H1 (cell line): ENCODE results near the gene TP73. TPM values are rescaled to one million over a fixed set of nuclear protein-coding genes. Genes with fewer than 3 reads are reported as not detected.

Experiments used
- CTCF ChIA-PET: fragments of 300-600 bp; sonication (Branson Sonifier 250); formaldehyde crosslinking; loops from one replicate; lab custom pipeline; 2021; ENCODE audit not compliant: partially characterized antibody; lab: Charles Lee
- POLR2A ChIA-PET: fragments of 300-600 bp; sonication (Branson Sonifier 250); formaldehyde crosslinking; loops from one replicate; lab custom pipeline; 2021; ENCODE audit warnings: inconsistent platforms; ENCODE audit not compliant: partially characterized antibody; lab: Charles Lee
- DNase-seq, 2 experiments: peaks; one replicate each; pipeline versions ENCODE4 v3.0.0 to v3.0.0-alpha.2; 2010 to 2022; ENCODE audit warnings: low spot score in 2 of 2, low read depth in 1 of 2, mixed read lengths in 1 of 2
- FAIRE-seq: peaks from 2 replicates; lab custom pipeline; 2011; peaks lifted over from hg19 to GRCh38; lab: Jason Lieb, UNC
- H2AFZ ChIP-seq: 2 replicates; pipeline ENCODE4 v1.8.1; 2012; ENCODE audit warnings: low read length, inconsistent platforms
- H2AK5ac ChIP-seq: 2 replicates; pipeline ENCODE4 v1.6.1; 2013; ENCODE audit warnings: low read depth, low read length
- H2BK120ac ChIP-seq: replicated peaks from 2 replicates; pipeline ENCODE3; 2013; ENCODE audit warnings: low read depth, low read length, inconsistent platforms
- H2BK12ac ChIP-seq: 2 replicates; pipeline ENCODE4 v1.6.1; 2013; ENCODE audit warnings: low read depth, low read length
- H2BK15ac ChIP-seq: 2 replicates; pipeline ENCODE4 v1.6.1; 2013; ENCODE audit warnings: low read length
- H2BK20ac ChIP-seq: 2 replicates; pipeline ENCODE4 v1.6.1; 2013; ENCODE audit warnings: low read length
- H2BK5ac ChIP-seq: 2 replicates; pipeline ENCODE4 v1.6.1; 2013; ENCODE audit warnings: low read depth, low read length
- H3K14ac ChIP-seq: 2 replicates; pipeline ENCODE4 v1.6.1; 2013; ENCODE audit warnings: inconsistent platforms; ENCODE audit not compliant: insufficient read length
- H3K18ac ChIP-seq: 2 replicates; pipeline ENCODE4 v1.6.1; 2013; ENCODE audit warnings: low read length; ENCODE audit errors: extremely low read depth
- H3K23ac ChIP-seq: 2 replicates; pipeline ENCODE4 v1.6.1; 2013; ENCODE audit warnings: inconsistent platforms; ENCODE audit not compliant: insufficient read length
- H3K23me2 ChIP-seq: 2 replicates; pipeline ENCODE4 v1.6.1; 2013; ENCODE audit warnings: low read depth, low read length
- H3K27ac ChIP-seq: 2 replicates; pipeline ENCODE4 v1.6.1; 2011; ENCODE audit warnings: low read depth, low read length, inconsistent platforms
- H3K27me3 ChIP-seq, 4 experiments: replicated peaks in 1 of 4; 1 replicate in 1 of 4; 2 replicates in 3 of 4; pipeline versions ENCODE4 v1.6.1 to v1.8.1; 2011 to 2013; ENCODE audit warnings: low read length in 3 of 4, mild to moderate bottlenecking in 3 of 4, inconsistent platforms in 2 of 4, mixed read lengths in 2 of 4, moderate library complexity in 1 of 4; ENCODE audit not compliant: control insufficient read depth in 3 of 4, insufficient read depth in 3 of 4; ENCODE audit errors: extremely low read depth in 1 of 4
- H3K36me3 ChIP-seq, 4 experiments: 2 replicates each; pipeline versions ENCODE4 v1.6.1 to v1.8.1; 2011 to 2013; ENCODE audit warnings: mild to moderate bottlenecking in 4 of 4, low read length in 3 of 4, moderate library complexity in 2 of 4, control low read depth in 1 of 4, inconsistent platforms in 1 of 4; ENCODE audit not compliant: insufficient read depth in 4 of 4, control insufficient read depth in 2 of 4
- H3K4ac ChIP-seq: replicated peaks from 2 replicates; pipeline ENCODE3; 2013; ENCODE audit warnings: low read length, low read depth, mixed read lengths, inconsistent platforms; ENCODE audit not compliant: insufficient read length
- H3K4me1 ChIP-seq, 4 experiments: replicated peaks in 1 of 4; 1 replicate in 1 of 4; 2 replicates in 3 of 4; pipeline versions ENCODE4 v1.6.1 to v1.8.1; 2011 to 2013; ENCODE audit warnings: low read length in 3 of 4, inconsistent platforms in 2 of 4, mixed read lengths in 1 of 4; ENCODE audit not compliant: insufficient read depth in 4 of 4, control insufficient read depth in 3 of 4
- H3K4me2 ChIP-seq, 2 experiments: 2 replicates each; pipeline versions ENCODE4 v1.6.1 to v1.8.1; 2011 to 2013; ENCODE audit warnings: low read depth in 2 of 2, low read length in 2 of 2, control low read depth in 1 of 2, inconsistent platforms in 1 of 2, mild to moderate bottlenecking in 1 of 2; ENCODE audit not compliant: insufficient read depth in 1 of 2
- H3K4me3 ChIP-seq, 4 experiments: fragments of 200-600, 300-600 bp in 1 of 4; sonication (generic), shearing (Covaris generic), sonication (Bioruptor Twin) in 1 of 4; 2 replicates each; pipeline versions ENCODE4 v1.5.1 to v1.8.1; 2011 to 2016; ENCODE audit warnings: low read length in 4 of 4, low read depth in 3 of 4, control low read depth in 2 of 4, inconsistent platforms in 2 of 4, mild to moderate bottlenecking in 2 of 4, mixed read lengths in 1 of 4, moderate library complexity in 1 of 4; ENCODE audit not compliant: insufficient read depth in 2 of 4; ENCODE audit errors: extremely low read depth in 1 of 4
- H3K56ac ChIP-seq: replicated peaks from 2 replicates; pipeline ENCODE3; 2013; ENCODE audit warnings: low read depth, mild to moderate bottlenecking, mixed read lengths, low read length, inconsistent platforms; ENCODE audit not compliant: insufficient read length
- H3K79me1 ChIP-seq: 2 replicates; pipeline ENCODE4 v1.6.1; 2013; ENCODE audit warnings: low read depth, low read length, control low read depth
- H3K79me2 ChIP-seq, 2 experiments: 2 replicates each; pipeline versions ENCODE4 v1.6.1 to v1.8.1; 2012 to 2013; ENCODE audit warnings: low read length in 2 of 2, mild to moderate bottlenecking in 2 of 2, inconsistent platforms in 1 of 2; ENCODE audit not compliant: insufficient read depth in 2 of 2, control insufficient read depth in 1 of 2
- H3K9ac ChIP-seq, 4 experiments: replicated peaks in 1 of 4; 1 replicate in 1 of 4; 2 replicates in 3 of 4; pipeline versions ENCODE4 v1.6.1 to v1.8.1; 2011 to 2013; ENCODE audit warnings: low read depth in 3 of 4, low read length in 3 of 4, control low read depth in 2 of 4, mild to moderate bottlenecking in 2 of 4, moderate library complexity in 2 of 4, inconsistent platforms in 1 of 4; ENCODE audit errors: extremely low read depth in 1 of 4
- H3K9me3 ChIP-seq, 2 experiments: 2 replicates each; pipeline versions ENCODE4 v1.6.1 to v1.8.1; 2012 to 2013; ENCODE audit warnings: mild to moderate bottlenecking in 2 of 2, moderate library complexity in 2 of 2, control low read depth in 1 of 2, inconsistent platforms in 1 of 2, low read depth in 1 of 2, low read length in 1 of 2, mixed read lengths in 1 of 2; ENCODE audit not compliant: insufficient read depth in 2 of 2
- H4K20me1 ChIP-seq, 2 experiments: replicated peaks in 1 of 2; 2 replicates each; pipeline versions ENCODE3 to v1.8.1; 2011 to 2013; ENCODE audit warnings: inconsistent platforms in 2 of 2, low read length in 2 of 2, mild to moderate bottlenecking in 1 of 2; ENCODE audit not compliant: insufficient read depth in 2 of 2, control insufficient read depth in 1 of 2
- H4K5ac ChIP-seq: 2 replicates; pipeline ENCODE4 v1.6.1; 2013; ENCODE audit warnings: low read length, low read depth, mixed read lengths, inconsistent platforms; ENCODE audit not compliant: insufficient read length
- H4K8ac ChIP-seq: 2 replicates; pipeline ENCODE4 v1.8.0; 2013; ENCODE audit warnings: mild to moderate bottlenecking, moderate library complexity, low read length, inconsistent platforms; ENCODE audit not compliant: insufficient read depth; ENCODE audit errors: extremely low read depth
- H4K91ac ChIP-seq: replicated peaks from 2 replicates; pipeline ENCODE3; 2013; ENCODE audit warnings: low read length, mixed read lengths, inconsistent platforms; ENCODE audit not compliant: insufficient read length
- CBX5 ChIP-seq: fragments of 300-800, 300-1000 bp; sonication (generic); IDR thresholded peaks from 2 replicates; pipeline ENCODE4 v1.7.1; 2016; ENCODE audit warnings: antibody characterized with exemption, low read length, low read depth
- CEBPB ChIP-seq: IDR thresholded peaks from 2 replicates; pipeline ENCODE4 v1.6.1; 2012; ENCODE audit warnings: low read depth, low read length
- JUND ChIP-seq: IDR thresholded peaks from 2 replicates; pipeline ENCODE4 v1.6.1; 2011; ENCODE audit warnings: mild to moderate bottlenecking, improper control_type of control experiment, low read length
- RFX5 ChIP-seq: IDR thresholded peaks from 2 replicates; pipeline ENCODE4 v1.6.1; 2011; ENCODE audit warnings: low read depth, low read length, improper control_type of control experiment, borderline replicate concordance
- SIN3A ChIP-seq, 2 experiments: IDR thresholded peaks in 1 of 2; conservative IDR thresholded peaks in 1 of 2; 2 replicates each; pipeline ENCODE4 v1.6.1; 2011 to 2012; ENCODE audit warnings: low read length in 2 of 2, improper control_type of control experiment in 1 of 2, low read depth in 1 of 2, mild to moderate bottlenecking in 1 of 2
- SP1 ChIP-seq: IDR thresholded peaks from 2 replicates; pipeline ENCODE4 v1.6.1; 2011; ENCODE audit warnings: low read depth, low read length
- SUZ12 ChIP-seq: fragments of 200-600 bp; sonication (generic); IDR thresholded peaks from 2 replicates; pipeline ENCODE4 v1.6.1; 2012; ENCODE audit warnings: mild to moderate bottlenecking, inconsistent platforms, low read length, moderate library complexity, mixed read lengths
- TAF1 ChIP-seq: IDR thresholded peaks from 2 replicates; pipeline ENCODE4 v1.6.1; 2011; ENCODE audit warnings: mild to moderate bottlenecking, low read depth, low read length
- WGBS, 2 experiments: shearing (Covaris generic) in 1 of 2; methylation state at CpG; one replicate each; pipeline versions ENCODE4 v1.1.6 to v1.1.7; 2013 to 2015; ENCODE audit warnings: low lambda C conversion rate in 2 of 2, mixed read lengths in 2 of 2, inconsistent platforms in 1 of 2, low coverage in 1 of 2, missing lambda C conversion rate in 1 of 2; ENCODE audit not compliant: insufficient replicate concordance in 2 of 2, insufficient coverage in 1 of 2, insufficient read length in 1 of 2; ENCODE audit errors: extremely low coverage in 1 of 2, missing lambda C conversion rate in 1 of 2; 5-methylcytosine and 5-hydroxymethylcytosine counted together
- polyA plus RNA-seq, 7 experiments: library from polyadenylated mRNA; depleted of rRNA in 3 of 7; stranded (reverse) in 5 of 7; unstranded in 2 of 7; fragments of >200 nt in 5 of 7; fragments of 200-250 nt in 2 of 7; gene quantifications; 1 replicate in 5 of 7; 2 replicates in 1 of 7; 4 replicates in 1 of 7; pipeline versions ENCODE4 v1.2.1 to v1.2.3, GENCODE V29; 2011 to 2013; ENCODE audit warnings: missing spikeins in 2 of 7, mixed read lengths in 2 of 7
- total RNA-seq: library from RNA; stranded (reverse); fragmentation: NEBNext Ultra II Directional; extraction: Animal tissue kit (Norgen Biotek cat#: 25700); gene quantifications from 2 replicates; pipeline ENCODE4 v1.2.1, GENCODE V29; 2021

The TP73 gene
- total and polyA plus RNA-seq, 2 of the 8 experiments (the other 6 are each of a cell fraction or from before 2014, with no cell fraction given), result 2.6 to 3.1 TPM

- no peak overlapping the region for H3K23ac ChIP-seq
- H3K79me1 ChIP-seq, result peaks cover 11% of the 10 kb centered on the region
- no peak overlapping the region for H4K91ac ChIP-seq
- DNase-seq (no peak), FAIRE-seq (no peak)
- H3K4me1 ChIP-seq, result peaks cover 0 to 3% (median under 1%) of the 10 kb centered on the region in 4 experiments; a peak in 4 of 7 replicates
- H3K4me2 ChIP-seq, result no peak overlapping the region
- no peak overlapping the region for H3K14ac ChIP-seq
- WGBS, 2 experiments, result 93% methylated on average over 9 of the region's 9 CpGs; no CpG with 5 or more reads in 1 of the 2 experiments
- no peak overlapping the region for H2AK5ac ChIP-seq
- H2BK15ac ChIP-seq, result no peak overlapping the region
- peaks cover 15 to 59% (median 51%) of the 10 kb centered on the region in 4 experiments for H3K36me3 ChIP-seq
- ChIA-PET POLR2A (interaction anchor here (1.0 to 1.2 kb wide), 3 partner anchors 13 to 60 kb away, joined by 3 read pairs; no protein-coding TSS in a partner anchor), CTCF (interaction anchor here (0.6 to 1.1 kb wide), 3 partner anchors 36 to 1687 kb away, joined by 3 to 5 read pairs (median 3); no protein-coding TSS in a partner anchor)
- no peak overlapping the region for H3K56ac ChIP-seq
- TF ChIP-seq CEBPB (no peak), RFX5 (no peak), CBX5 (no peak), JUND (no peak), SP1 (no peak), TAF1 (no peak), SIN3A (conservative IDR thresholded peaks at IDR 0.05 in 1 of 2, IDR thresholded peaks at IDR 0.05 in 1 of 2; ENCODE audit: low read depth in 1 of 2, low read length in 2 of 2) (no peak), SUZ12 (no peak)
- no peaks in the 10 kb centered on the region for H3K23me2 ChIP-seq
- H3K4me3 ChIP-seq, result no peak overlapping the region
- H4K8ac ChIP-seq, result no peak overlapping the region
- no peak overlapping the region for H3K18ac ChIP-seq
- no peak overlapping the region for H2BK5ac ChIP-seq
- no peak overlapping the region for H2BK120ac ChIP-seq
- peaks cover 1 to 35% of the 10 kb centered on the region in 2 experiments for H4K20me1 ChIP-seq
- H3K27me3 ChIP-seq, result no peaks in the 10 kb centered on the region
- H3K9ac ChIP-seq, result no peak overlapping the region; a peak in 1 of 7 replicates
- H3K79me2 ChIP-seq, result peaks cover 0 to 20% of the 10 kb centered on the region in 2 experiments; a peak in 3 of 4 replicates
- H3K9me3 ChIP-seq, result no peaks in the 10 kb centered on the region
- no peak overlapping the region for H2BK12ac ChIP-seq
- H2BK20ac ChIP-seq, result no peak overlapping the region
- H3K27ac ChIP-seq, result no peak overlapping the region
- no peak overlapping the region for H2AFZ ChIP-seq
- no peak overlapping the region for H4K5ac ChIP-seq
- H3K4ac ChIP-seq, result no peak overlapping the region
Measured at GRCh38 chr1:3740042-3740441, 87.7 kb downstream of the TP73 start.
